CD4-positive, alpha-beta memory T cell (primary cell): ENCODE data around the gene AKAP6. TPM values are rescaled to one million over a fixed set of nuclear protein-coding genes. Genes with fewer than 3 reads are reported as not detected.

Experiments
- CTCF ChIA-PET: fragments of 350-600 bp; sonication (Branson Sonifier 250); formaldehyde crosslinking; loops from one replicate; lab custom pipeline; 2021; ENCODE audit warnings: inconsistent platforms; ENCODE audit not compliant: partially characterized antibody; lab: Charles Lee
- POLR2A ChIA-PET: fragments of 350-600 bp; sonication (Branson Sonifier 250); formaldehyde crosslinking; loops from one replicate; lab custom pipeline; 2021; ENCODE audit not compliant: partially characterized antibody; lab: Charles Lee
- DNase-seq, 5 donors: peaks; one replicate each; pipeline versions ENCODE4 v3.0.0 to v3.0.0-alpha.2; 2020 to 2022; ENCODE audit warnings: mixed read lengths in 1 of 5
- H3K27ac ChIP-seq: one replicate; pipeline ENCODE4 v1.7.0; 2013; ENCODE audit warnings: low read depth, low read length
- H3K27me3 ChIP-seq: 2 replicates; pipeline ENCODE4 v1.7.0; 2013; ENCODE audit warnings: mild to moderate bottlenecking, low read length, moderate library complexity; ENCODE audit not compliant: insufficient read depth
- H3K36me3 ChIP-seq: 2 replicates; pipeline ENCODE4 v1.7.0; 2013; ENCODE audit warnings: mild to moderate bottlenecking, low read length, moderate library complexity; ENCODE audit not compliant: insufficient read depth
- H3K4me1 ChIP-seq: 2 replicates; pipeline ENCODE4 v1.7.0; 2013; ENCODE audit warnings: mild to moderate bottlenecking, low read length, moderate library complexity; ENCODE audit not compliant: insufficient read depth
- H3K4me3 ChIP-seq, 2 donors: one replicate each; pipeline ENCODE4 v1.7.0; 2013; ENCODE audit warnings: low read length in 2 of 2, mild to moderate bottlenecking in 1 of 2
- H3K9me3 ChIP-seq, 2 donors: one replicate each; pipeline ENCODE4 v1.7.0; 2013; ENCODE audit warnings: low read length in 2 of 2, control low read depth in 1 of 2; ENCODE audit not compliant: control insufficient read depth in 1 of 2
- H3K27ac Mint-ChIP-seq, 7 donors: one replicate each; pipeline ENCODE4 v1.8.0; 2020 to 2021; ENCODE audit warnings: mixed read lengths in 7 of 7, mild to moderate bottlenecking in 6 of 7, inconsistent platforms in 3 of 7, moderate library complexity in 3 of 7
- H3K27me3 Mint-ChIP-seq, 2 donors: one replicate each; pipeline ENCODE4 v1.8.0; 2020 to 2021; ENCODE audit warnings: mixed read lengths in 2 of 2
- H3K36me3 Mint-ChIP-seq, 2 donors: one replicate each; pipeline ENCODE4 v1.8.0; 2020 to 2021; ENCODE audit warnings: mixed read lengths in 2 of 2, inconsistent platforms in 1 of 2, mild to moderate bottlenecking in 1 of 2
- H3K4me1 Mint-ChIP-seq, 4 donors: one replicate each; pipeline ENCODE4 v1.8.0; 2020 to 2021; ENCODE audit warnings: mixed read lengths in 4 of 4, mild to moderate bottlenecking in 1 of 4
- H3K4me3 Mint-ChIP-seq, 8 donors: one replicate each; pipeline ENCODE4 v1.8.0; 2020 to 2021; ENCODE audit warnings: mixed read lengths in 8 of 8, mild to moderate bottlenecking in 7 of 8, moderate library complexity in 6 of 8, inconsistent platforms in 3 of 8
- H3K9me3 Mint-ChIP-seq, 8 donors: one replicate each; pipeline ENCODE4 v1.8.0; 2020 to 2021; ENCODE audit warnings: mixed read lengths in 8 of 8, mild to moderate bottlenecking in 5 of 8, inconsistent platforms in 3 of 8, moderate library complexity in 1 of 8
- intact Hi-C: fragments of 100-400 bp; cut with micrococcal nuclease; formaldehyde crosslinking; loops from one replicate; pipeline ENCODE4 v1.15.1; 2023
- polyA plus RNA-seq, 2 donors: library from polyadenylated mRNA; unstranded; fragments of 300-500 nt; fragmentation: Illumina TruSeq; gene quantifications; one replicate each; pipeline ENCODE4 v1.2.3, GENCODE V29; 2021
- total RNA-seq, 2 experiments: library from RNA; stranded (reverse); gene quantifications; one replicate each; pipeline ENCODE4 v1.2.3, GENCODE V29; 2021

AKAP6 gene
- total and polyA plus RNA-seq, 4 experiments from 2014 or later, result 0.98 to 4.4 (median 3.7) TPM; not detected in 1

DNA sequence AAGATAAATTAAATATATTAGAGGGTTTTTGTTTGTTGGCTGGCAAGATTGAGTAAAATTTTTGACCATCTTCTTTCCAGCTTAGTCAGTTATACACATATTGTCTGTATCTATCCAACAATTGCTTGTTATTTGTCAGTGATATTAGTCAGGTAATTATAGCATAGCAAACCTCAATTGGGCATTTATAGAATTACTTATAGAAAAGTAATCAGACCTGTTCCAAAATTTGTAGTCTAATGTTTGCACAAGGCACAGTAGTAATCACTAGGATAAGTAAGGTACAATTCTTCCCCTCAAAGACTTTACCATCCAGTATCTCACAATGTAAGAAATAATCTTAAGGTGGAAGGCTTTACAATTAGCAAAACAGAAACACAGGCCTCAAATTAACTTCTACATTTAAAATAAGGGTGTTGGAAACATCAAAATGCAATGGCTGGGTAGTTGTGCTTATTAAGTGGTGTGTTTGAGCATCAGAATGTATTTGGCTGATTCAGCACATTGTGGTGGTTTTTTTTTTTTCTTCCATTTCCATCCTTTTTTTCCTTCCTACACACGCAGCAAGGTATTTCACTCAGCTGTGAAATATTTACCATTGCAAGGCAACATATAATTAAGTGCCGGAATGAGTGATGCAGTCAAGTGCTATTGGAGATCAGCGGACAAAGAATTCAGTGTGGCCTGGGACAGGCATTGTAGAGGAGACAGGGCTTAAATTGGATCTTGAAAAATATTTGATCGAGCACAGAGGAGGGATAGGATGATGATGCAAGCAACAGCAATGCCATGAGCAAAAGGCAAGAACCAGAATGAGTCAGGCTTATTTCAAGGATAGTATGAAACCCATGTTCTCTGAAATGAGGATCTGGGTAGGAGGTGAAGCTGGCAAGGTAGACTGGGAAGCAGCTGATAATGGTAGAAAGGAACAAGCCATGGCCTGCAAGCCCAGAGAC, 178.2 kb downstream of the AKAP6 start:
- Mint-ChIP-seq H3K27ac (no peak overlapping the region), H3K36me3 (no peaks in the 10 kb centered on the region), H3K9me3 (peaks cover 0 to 3% (median 0%) of the 10 kb centered on the region in 8 donors), H3K4me3 (no peak overlapping the region), H3K4me1 (no peaks in the 10 kb centered on the region), H3K27me3 (peaks cover 0 to 2% of the 10 kb centered on the region in 2 donors)
- H3K9me3 ChIP-seq, result no peaks in the 10 kb centered on the region
- H3K36me3 ChIP-seq, result no peaks in the 10 kb centered on the region
- no peaks in the 10 kb centered on the region for H3K4me1 ChIP-seq
- ChIA-PET CTCF (no interaction called here), POLR2A (no interaction called here)
- intact Hi-C loops, result no loop called here
- no peak overlapping the region for H3K4me3 ChIP-seq
- H3K27ac ChIP-seq, result no peak overlapping the region
- H3K27me3 ChIP-seq, result no peaks in the 10 kb centered on the region
- DNase-seq, result no peak

DNA sequence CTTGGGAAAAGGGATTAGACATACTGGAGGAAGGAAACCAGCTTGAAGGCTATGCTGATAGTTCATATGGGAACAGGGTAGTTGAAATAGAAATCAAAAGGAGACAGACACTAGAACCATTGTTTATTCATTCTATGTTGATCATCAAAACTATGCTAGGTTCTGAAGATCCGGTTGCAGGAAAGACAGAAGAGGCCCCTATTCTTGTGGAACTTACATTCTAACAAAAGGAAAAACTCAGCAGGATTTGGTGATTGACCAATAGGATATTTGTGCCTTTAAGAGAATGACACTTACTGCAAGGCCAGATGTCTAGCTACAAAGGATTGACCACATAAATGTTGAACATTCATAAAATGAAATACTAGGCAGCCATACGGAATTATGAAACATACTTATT, 179.2 kb downstream of the AKAP6 start:
- Mint-ChIP-seq H3K27me3 (peaks cover 0 to 2% of the 10 kb centered on the region in 2 donors), H3K4me3 (no peak overlapping the region), H3K36me3 (no peaks in the 10 kb centered on the region), H3K27ac (peak overlapping the region in 1 of 7 donors; percentile 6), H3K9me3 (peaks cover 0 to 3% (median 0%) of the 10 kb centered on the region in 8 donors), H3K4me1 (no peaks in the 10 kb centered on the region)
- no peaks in the 10 kb centered on the region for H3K27me3 ChIP-seq
- no peaks in the 10 kb centered on the region for H3K36me3 ChIP-seq
- H3K4me3 ChIP-seq, result no peak overlapping the region
- H3K9me3 ChIP-seq, result no peaks in the 10 kb centered on the region
- ChIA-PET CTCF (interaction anchor here (0.6 kb wide), 1 partner anchor 30 kb away, joined by 3 read pairs; no protein-coding TSS in a partner anchor), POLR2A (no interaction called here)
- H3K4me1 ChIP-seq, result no peaks in the 10 kb centered on the region
- intact Hi-C loops, result no loop called here
- no peak for DNase-seq
- H3K27ac ChIP-seq, result no peak overlapping the region

GRCh38 chr14:32509632-32510187, 180.6 kb downstream of the AKAP6 start:
- H3K36me3 Mint-ChIP-seq, result no peaks in the 10 kb centered on the region
- CTCF ChIA-PET, result no interaction called here
- Histone ChIP-seq H3K4me1 (no peaks in the 10 kb centered on the region), H3K27me3 (no peaks in the 10 kb centered on the region), H3K4me3 (no peak overlapping the region), H3K9me3 (no peaks in the 10 kb centered on the region), H3K27ac (no peak overlapping the region), H3K36me3 (no peaks in the 10 kb centered on the region)
- intact Hi-C loops, result no loop called here
- no peak for DNase-seq
- H3K27ac Mint-ChIP-seq, result no peak overlapping the region
- H3K9me3 Mint-ChIP-seq, result peaks cover 0 to 3% (median 0%) of the 10 kb centered on the region in 8 donors
- H3K4me1 Mint-ChIP-seq, result no peaks in the 10 kb centered on the region
- peaks cover 0 to 2% of the 10 kb centered on the region in 2 donors for H3K27me3 Mint-ChIP-seq
- H3K4me3 Mint-ChIP-seq, result no peak overlapping the region
- POLR2A ChIA-PET, result no interaction called here

DNA sequence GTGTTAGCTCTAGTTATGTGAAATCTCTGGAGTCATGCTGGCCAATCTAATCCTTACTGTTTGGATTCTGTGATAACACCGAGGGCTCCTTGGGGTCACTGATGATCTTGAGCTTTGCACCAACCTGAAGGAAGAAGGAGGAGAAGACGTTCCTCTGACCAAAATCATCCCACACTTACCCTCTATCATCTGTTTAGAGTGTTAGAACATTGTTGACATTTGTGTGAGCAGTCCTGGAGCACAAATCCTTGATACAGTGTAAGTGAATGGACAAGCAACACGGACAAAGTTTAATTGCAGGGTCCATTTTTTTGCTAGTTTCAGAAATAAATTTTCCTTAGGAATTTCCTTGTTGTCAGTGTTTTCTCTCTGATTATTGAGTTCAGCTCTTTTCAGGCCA, 181.7 kb downstream of the AKAP6 start:
- H3K36me3 ChIP-seq, result no peaks in the 10 kb centered on the region
- no peak overlapping the region for H3K4me3 ChIP-seq
- no peaks in the 10 kb centered on the region for H3K9me3 ChIP-seq
- H3K4me1 Mint-ChIP-seq, result no peaks in the 10 kb centered on the region
- ChIA-PET POLR2A (no interaction called here), CTCF (no interaction called here)
- DNase-seq, result no peak
- H3K27me3 Mint-ChIP-seq, result peaks cover 0 to 3% of the 10 kb centered on the region in 2 donors
- H3K27ac Mint-ChIP-seq, result no peak overlapping the region
- no peaks in the 10 kb centered on the region for H3K36me3 Mint-ChIP-seq
- H3K4me1 ChIP-seq, result no peaks in the 10 kb centered on the region
- no peak overlapping the region for H3K27ac ChIP-seq
- no peak overlapping the region for H3K4me3 Mint-ChIP-seq
- no peaks in the 10 kb centered on the region for H3K27me3 ChIP-seq
- peaks cover 0 to 4% (median 0%) of the 10 kb centered on the region in 8 donors for H3K9me3 Mint-ChIP-seq
- intact Hi-C loops, result no loop called here

GRCh38 chr14:32512348-32512747, 183.2 kb downstream of the AKAP6 start:
- Mint-ChIP-seq H3K36me3 (no peaks in the 10 kb centered on the region), H3K27ac (no peak overlapping the region), H3K9me3 (peaks cover 0 to 6% (median 0%) of the 10 kb centered on the region in 8 donors), H3K4me3 (no peak overlapping the region), H3K4me1 (no peaks in the 10 kb centered on the region), H3K27me3 (peaks cover 0 to 3% of the 10 kb centered on the region in 2 donors)
- H3K36me3 ChIP-seq, result no peaks in the 10 kb centered on the region
- no peak overlapping the region for H3K27ac ChIP-seq
- H3K4me1 ChIP-seq, result no peaks in the 10 kb centered on the region
- intact Hi-C loops, result no loop called here
- H3K27me3 ChIP-seq, result no peaks in the 10 kb centered on the region
- H3K4me3 ChIP-seq, result no peak overlapping the region
- H3K9me3 ChIP-seq, result no peaks in the 10 kb centered on the region
- no peak for DNase-seq
- ChIA-PET POLR2A (no interaction called here), CTCF (no interaction called here)

- Histone ChIP-seq H3K27ac (no peak overlapping the region), H3K27me3 (no peaks in the 10 kb centered on the region), H3K9me3 (no peaks in the 10 kb centered on the region), H3K4me1 (no peaks in the 10 kb centered on the region), H3K4me3 (no peak overlapping the region), H3K36me3 (no peaks in the 10 kb centered on the region)
- no peak overlapping the region for H3K4me3 Mint-ChIP-seq
- H3K9me3 Mint-ChIP-seq, result peaks cover 0 to 6% (median under 1%) of the 10 kb centered on the region in 8 donors
- no peak for DNase-seq
- H3K36me3 Mint-ChIP-seq, result no peaks in the 10 kb centered on the region
- no peaks in the 10 kb centered on the region for H3K4me1 Mint-ChIP-seq
- CTCF ChIA-PET, result no interaction called here
- H3K27ac Mint-ChIP-seq, result no peak overlapping the region
- intact Hi-C loops, result no loop called here
- peaks cover 0 to 3% of the 10 kb centered on the region in 2 donors for H3K27me3 Mint-ChIP-seq
- POLR2A ChIA-PET, result no interaction called here
These were observed 183.7 kb downstream of the AKAP6 start for GRCh38 chr14:32512813-32513212.

GRCh38 chr14:32513571-32514009, 184.5 kb downstream of the AKAP6 start:
- Histone ChIP-seq H3K27me3 (no peaks in the 10 kb centered on the region), H3K36me3 (no peaks in the 10 kb centered on the region), H3K9me3 (no peaks in the 10 kb centered on the region), H3K27ac (no peak overlapping the region), H3K4me1 (no peaks in the 10 kb centered on the region), H3K4me3 (no peak overlapping the region)
- ChIA-PET CTCF (interaction anchor here (0.7 to 1.3 kb wide), 4 partner anchors 9 to 18 kb away, joined by 3 to 4 read pairs (median 4); no protein-coding TSS in a partner anchor), POLR2A (no interaction called here)
- no peaks in the 10 kb centered on the region for H3K36me3 Mint-ChIP-seq
- DNase-seq, result no peak
- no peak overlapping the region for H3K27ac Mint-ChIP-seq
- intact Hi-C loops, result no loop called here
- H3K27me3 Mint-ChIP-seq, result peaks cover 0 to 3% of the 10 kb centered on the region in 2 donors
- no peak overlapping the region for H3K4me3 Mint-ChIP-seq
- no peaks in the 10 kb centered on the region for H3K4me1 Mint-ChIP-seq
- H3K9me3 Mint-ChIP-seq, result peaks cover 0 to 6% (median 3%) of the 10 kb centered on the region in 8 donors
